Esophagus squamous epithelium (tissue), 5 donors: ENCODE data around the gene HYAL3. TPM values are rescaled to one million over a fixed set of nuclear protein-coding genes. Genes with fewer than 3 reads are reported as not detected.

Source experiments
- DNase-seq: peaks from one replicate; lab custom pipeline; 2025; lab: John Stamatoyannopoulos, UW
- H3K27ac ChIP-seq, 4 donors: fragments of 200-600 bp; sonication (generic); one replicate each; pipeline ENCODE4 v1.5.1; 2016 to 2019; ENCODE audit warnings: mild to moderate bottlenecking in 1 of 4
- H3K27me3 ChIP-seq, 4 donors: fragments of 200-600 bp; sonication (generic); 1 replicate in 3 of 4; 2 replicates in 1 of 4; pipeline versions ENCODE4 v1.5.1 to v1.6.0; 2017 to 2021; ENCODE audit warnings: antibody characterized with exemption in 1 of 4
- H3K36me3 ChIP-seq, 3 donors: fragments of 200-600 bp; sonication (generic); one replicate each; pipeline ENCODE4 v1.5.1; 2016 to 2019
- H3K4me1 ChIP-seq, 3 donors: fragments of 200-600 bp; sonication (generic); one replicate each; pipeline ENCODE4 v1.5.1; 2017 to 2019
- H3K4me3 ChIP-seq, 4 donors: fragments of 200-600 bp; sonication (generic); 1 replicate in 3 of 4; 2 replicates in 1 of 4; pipeline ENCODE4 v1.5.1; 2016 to 2019; ENCODE audit warnings: mild to moderate bottlenecking in 2 of 4, moderate library complexity in 1 of 4
- H3K9me3 ChIP-seq, 3 donors: fragments of 200-600 bp; sonication (generic); one replicate each; pipeline ENCODE4 v1.5.1; 2016 to 2019
- CTCF ChIP-seq, 6 experiments: fragments of 450-650 bp in 4 of 6; fragments of 200-600 bp in 2 of 6; sonication (generic) in 2 of 6; IDR thresholded peaks; one replicate each; pipeline ENCODE4 v1.5.1; 2016 to 2019; ENCODE audit warnings: antibody characterized with exemption in 6 of 6, mild to moderate bottlenecking in 4 of 6, moderate library complexity in 4 of 6
- POLR2A ChIP-seq, 4 donors: fragments of 450-650 bp; IDR thresholded peaks; one replicate each; pipeline ENCODE4 v1.6.1; 2017; ENCODE audit warnings: antibody characterized with exemption in 4 of 4, mild to moderate bottlenecking in 4 of 4, moderate library complexity in 3 of 4
- WGBS, 2 donors: methylation state at CpG; one replicate each; pipeline ENCODE4 v1.1.5; 2018; 5-methylcytosine and 5-hydroxymethylcytosine counted together
- intact Hi-C: fragments of 100-400 bp; cut with DNase I; formaldehyde crosslinking; loops from one replicate; pipeline ENCODE4 v1.15.0; 2022
- total RNA-seq, 4 donors: library from RNA; depleted of rRNA; stranded (reverse); fragments of >200 nt; gene quantifications; one replicate each; pipeline ENCODE4 v1.1.0, GENCODE V29; 2016
- donor health status: DM: yes; HTN: yes; CAD: no.

HYAL3 gene
- total RNA-seq, 4 donors from 2014 or later = 5.3 to 7.9 (median 5.8) TPM

- intact Hi-C loops = loop anchor here (5.0 to 10.0 kb wide), 2 partner anchors 53 to 79 kb away; partner anchors contain the start of genes GNAT1, HYAL2 and TUSC2
- H3K36me3 ChIP-seq = no peaks in the 10 kb centered on the region
- no peak overlapping the region for H3K27ac ChIP-seq
- DNase-seq = no peak
- H3K27me3 ChIP-seq = peaks cover 0 to 33% (median 3%) of the 10 kb centered on the region in 4 donors
- peaks cover 22 to 90% (median 58%) of the 10 kb centered on the region in 3 donors for H3K4me1 ChIP-seq
- H3K9me3 ChIP-seq = no peaks in the 10 kb centered on the region
- H3K4me3 ChIP-seq = no peak overlapping the region
- no peak for TF ChIP-seq POLR2A (IDR thresholded peaks at IDR 0.05)
- no peak for TF ChIP-seq CTCF (IDR thresholded peaks at IDR 0.05)
- 85 to 88% methylated on average over 5 to 9 of the region's 10 CpGs for WGBS, 2 donors
Measured at GRCh38 chr3:50271314-50271936, 27.8 kb downstream of the HYAL3 start.

- Histone ChIP-seq H3K27ac (peak overlapping the region in 3 of 4 donors; percentile 19 to 90 (median 88)), H3K4me3 (no peak overlapping the region), H3K27me3 (peaks cover 0 to 25% (median 3%) of the 10 kb centered on the region in 4 donors), H3K36me3 (no peaks in the 10 kb centered on the region), H3K9me3 (no peaks in the 10 kb centered on the region), H3K4me1 (peaks cover 22 to 95% (median 64%) of the 10 kb centered on the region in 3 donors)
- TF ChIP-seq CTCF (IDR thresholded peaks at IDR 0.05) (no peak), POLR2A (IDR thresholded peaks at IDR 0.05) (no peak)
- DNase-seq = no peak
- intact Hi-C loops = loop anchor here (5.0 to 10.0 kb wide), 2 partner anchors 54 to 78 kb away; partner anchors contain the start of genes GNAT1, HYAL2 and TUSC2
- WGBS, 2 donors = 84 to 93% methylated on average over 9 of the region's 19 CpGs
Measured at GRCh38 chr3:50270422-50271224, 28.6 kb downstream of the HYAL3 start.

GRCh38 chr3:50269977-50270413, 29.2 kb downstream of the HYAL3 start:
- Histone ChIP-seq H3K4me3 (peak overlapping the region in 3 of 4 donors; percentile 16 to 59 (median 31)), H3K27ac (peak overlapping the region; percentile 50 to 90 (median 84)), H3K4me1 (peaks cover 22 to 95% (median 67%) of the 10 kb centered on the region in 3 donors), H3K9me3 (no peaks in the 10 kb centered on the region), H3K27me3 (peaks cover 0 to 18% (median 2%) of the 10 kb centered on the region in 4 donors), H3K36me3 (no peaks in the 10 kb centered on the region)
- TF ChIP-seq POLR2A (IDR thresholded peaks at IDR 0.05) (no peak), CTCF (IDR thresholded peaks at IDR 0.05) (no peak)
- no peak for DNase-seq
- WGBS, 2 donors = 80 to 92% methylated on average over 1 to 5 of the region's 8 CpGs
- intact Hi-C loops = loop anchor here (5.0 to 10.0 kb wide), 2 partner anchors 55 to 78 kb away; partner anchors contain the start of genes GNAT1, HYAL2 and TUSC2

- H3K27ac ChIP-seq = peak overlapping the region; percentile 50 to 90 (median 84)
- DNase-seq = no peak
Measured at GRCh38 chr3:50269460-50269859, 29.7 kb downstream of the HYAL3 start.

More at GRCh38 chr3:50269460-50269859, 29.7 kb downstream of the HYAL3 start:
- no peaks in the 10 kb centered on the region for H3K9me3 ChIP-seq
- H3K27me3 ChIP-seq = peaks cover 0 to 13% (median 2%) of the 10 kb centered on the region in 4 donors
- peaks cover 22 to 95% (median 69%) of the 10 kb centered on the region in 3 donors for H3K4me1 ChIP-seq
- intact Hi-C loops = no loop called here
- TF ChIP-seq POLR2A (IDR thresholded peaks at IDR 0.05) = no peak
- no peak for TF ChIP-seq CTCF (IDR thresholded peaks at IDR 0.05)
- H3K36me3 ChIP-seq = no peaks in the 10 kb centered on the region
- 43 to 45% methylated on average over 3 to 4 of the region's 4 CpGs for WGBS, 2 donors
- H3K4me3 ChIP-seq = peak overlapping the region in 3 of 4 donors; percentile 16 to 59 (median 31)
